Spinal cord (tissue), 10 donors: ENCODE results near the gene TMEM175. TPM values are rescaled to one million over a fixed set of nuclear protein-coding genes. Genes with fewer than 3 reads are reported as not detected.

Experiments
- DNase-seq, 6 donors: peaks; one replicate each; pipeline versions ENCODE4 v3.0.0 to v3.0.0-alpha.2; 2013 to 2015; ENCODE audit warnings: low spot score in 6 of 6, low read depth in 4 of 6
- H3K27ac ChIP-seq: one replicate; pipeline ENCODE4 v1.5.1; 2013; ENCODE audit warnings: low read depth, low read length, control low read depth
- H3K27me3 ChIP-seq: one replicate; pipeline ENCODE4 v1.6.1; 2013; ENCODE audit warnings: low read length; ENCODE audit not compliant: control insufficient read depth, insufficient read depth
- H3K36me3 ChIP-seq: one replicate; pipeline ENCODE4 v1.6.1; 2013; ENCODE audit warnings: low read length; ENCODE audit not compliant: control insufficient read depth, insufficient read depth
- H3K4me1 ChIP-seq: one replicate; pipeline ENCODE4 v1.6.1; 2013; ENCODE audit warnings: low read length; ENCODE audit not compliant: control insufficient read depth, insufficient read depth
- H3K4me3 ChIP-seq: one replicate; pipeline ENCODE4 v1.5.1; 2013; ENCODE audit warnings: low read depth, low read length, control low read depth
- H3K9me3 ChIP-seq: one replicate; pipeline ENCODE4 v1.6.1; 2013; ENCODE audit warnings: low read length; ENCODE audit not compliant: control insufficient read depth, insufficient read depth
- WGBS: methylation state at CpG from one replicate; pipeline ENCODE4 v1.1.5; 2013; ENCODE audit warnings: missing lambda C conversion rate; ENCODE audit not compliant: insufficient coverage; 5-methylcytosine and 5-hydroxymethylcytosine counted together
- polyA plus RNA-seq, 2 donors: library from polyadenylated mRNA; unstranded; fragments of 120-200 nt; gene quantifications; one replicate each; pipeline ENCODE4 v1.2.1, GENCODE V29; 2013; ENCODE audit not compliant: insufficient read length in 2 of 2
- total RNA-seq, 2 donors: library from RNA; depleted of rRNA in 1 of 2; stranded (reverse); fragments of 120-200 nt in 1 of 2; fragments of >200 nt in 1 of 2; gene quantifications; one replicate each; pipeline versions ENCODE4 v1.2.3 to v1.2.4, GENCODE V29; 2013 to 2014
- donor health status: healthy.

TMEM175 gene
- total and polyA plus RNA-seq, 4 donors, result 27.1 to 78.7 (median 51.4) TPM

DNA sequence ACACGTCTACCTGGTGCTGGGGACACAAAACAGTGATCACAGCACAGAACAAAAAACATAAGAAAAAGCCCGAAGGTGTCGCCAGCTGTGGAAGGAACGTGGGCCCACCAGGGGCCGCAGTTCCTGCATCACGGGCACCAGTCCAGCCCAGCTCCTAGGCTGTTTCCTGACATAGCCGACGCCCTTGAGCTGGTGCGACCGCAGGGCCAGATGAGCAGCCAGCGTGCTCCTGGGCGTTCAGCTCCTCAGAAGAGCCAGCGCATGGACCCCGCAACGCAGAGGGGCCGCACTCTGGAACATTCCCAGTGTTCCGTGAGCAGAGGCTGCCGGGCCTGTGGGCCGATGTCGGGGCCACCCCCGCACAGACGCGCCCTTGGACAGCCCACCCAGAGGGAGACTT, 44.2 kb upstream of the TMEM175 start:
- WGBS, result 97% methylated on average over 19 of the region's 23 CpGs
- H3K4me1 ChIP-seq, result no peaks in the 10 kb centered on the region
- H3K27ac ChIP-seq, result no peak overlapping the region
- H3K36me3 ChIP-seq, result peaks cover 98% of the 10 kb centered on the region
- no peaks in the 10 kb centered on the region for H3K9me3 ChIP-seq
- H3K27me3 ChIP-seq, result no peaks in the 10 kb centered on the region
- H3K4me3 ChIP-seq, result no peak overlapping the region
- no peak for DNase-seq

DNA sequence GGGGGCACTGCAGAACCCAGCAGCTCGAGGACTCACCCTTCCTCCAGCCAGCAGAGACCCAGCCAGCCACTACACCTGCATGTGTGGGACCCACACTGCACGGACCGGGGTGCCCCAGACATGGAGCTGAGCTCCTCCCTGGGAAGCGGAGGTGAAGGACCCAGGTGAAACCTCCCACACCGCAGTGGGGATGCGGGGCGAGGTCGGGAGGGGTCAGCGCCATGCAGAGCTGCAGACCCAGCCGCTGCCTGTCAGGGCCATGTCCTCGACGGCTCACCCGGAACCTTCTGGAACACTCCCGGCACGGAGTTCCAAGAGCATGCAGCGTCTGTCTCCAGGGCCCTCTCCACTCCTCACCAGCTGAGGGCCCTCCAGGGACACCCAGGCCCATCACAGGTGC, 42.7 kb upstream of the TMEM175 start:
- Histone ChIP-seq H3K4me1 (no peaks in the 10 kb centered on the region), H3K4me3 (no peak overlapping the region), H3K27me3 (no peaks in the 10 kb centered on the region), H3K9me3 (no peaks in the 10 kb centered on the region), H3K27ac (no peak overlapping the region), H3K36me3 (peaks cover 98% of the 10 kb centered on the region)
- WGBS, result 96% methylated on average over 16 of the region's 16 CpGs
- no peak for DNase-seq

DNA sequence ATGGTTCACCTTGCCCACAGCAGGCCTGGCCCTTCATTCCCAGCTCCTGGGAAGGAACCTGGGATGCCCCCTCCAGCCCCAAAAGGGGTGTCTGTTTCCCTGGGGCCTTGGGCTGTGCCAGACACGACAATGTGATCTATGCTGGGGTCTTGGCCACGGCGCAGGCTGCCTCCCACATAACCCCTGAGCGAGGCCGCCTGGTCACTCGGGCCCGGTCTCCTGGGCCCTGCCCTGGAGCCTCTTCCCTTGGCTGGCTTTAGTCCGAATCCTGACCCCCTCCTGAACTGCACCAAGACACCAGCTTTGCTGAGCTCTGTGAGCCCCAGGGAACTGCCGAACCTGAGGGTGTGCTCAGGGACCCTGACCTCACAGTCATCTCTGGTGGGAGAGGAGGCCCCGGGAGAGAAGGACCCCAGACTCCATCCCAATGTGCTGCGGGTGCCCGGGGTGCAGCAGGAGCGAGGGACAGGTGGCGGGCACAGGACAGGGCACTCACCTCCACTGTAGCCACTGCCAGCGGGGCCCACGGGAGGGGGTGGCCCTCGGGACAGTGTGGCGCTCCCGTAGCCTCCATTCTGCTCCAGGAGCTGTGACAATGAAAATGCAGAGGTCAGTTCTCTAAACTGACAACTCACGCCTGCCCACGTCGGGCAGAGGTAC, 42.1 kb upstream of the TMEM175 start:
- no peaks in the 10 kb centered on the region for H3K9me3 ChIP-seq
- no peak for DNase-seq
- peaks cover 96% of the 10 kb centered on the region for H3K36me3 ChIP-seq
- H3K27ac ChIP-seq, result no peak overlapping the region
- no peak overlapping the region for H3K4me3 ChIP-seq
- 90% methylated on average over 21 of the region's 22 CpGs for whole genome bisulfite sequencing
- H3K4me1 ChIP-seq, result no peaks in the 10 kb centered on the region
- no peaks in the 10 kb centered on the region for H3K27me3 ChIP-seq

DNA sequence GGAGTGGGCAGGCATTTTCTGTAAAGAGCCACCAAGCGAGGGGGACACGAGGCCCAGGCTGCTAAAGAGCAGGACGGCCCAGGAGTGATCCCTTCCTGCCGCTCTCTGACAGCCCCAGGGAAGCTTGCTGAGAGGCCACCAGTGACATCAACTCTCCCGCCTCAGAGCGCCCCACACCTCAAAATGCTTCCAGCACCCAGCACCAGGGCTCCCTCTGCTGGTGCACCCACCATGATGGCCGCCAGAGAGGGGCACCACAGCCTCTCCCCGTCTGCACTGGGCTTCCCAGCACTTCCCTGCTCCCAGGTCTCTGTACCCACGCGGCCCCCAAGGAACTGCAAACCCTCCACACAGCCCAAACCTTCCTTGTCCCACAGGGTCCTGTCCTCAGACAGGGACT, 40.5 kb upstream of the TMEM175 start:
- WGBS, result 68% methylated on average over 9 of the region's 10 CpGs

DNA sequence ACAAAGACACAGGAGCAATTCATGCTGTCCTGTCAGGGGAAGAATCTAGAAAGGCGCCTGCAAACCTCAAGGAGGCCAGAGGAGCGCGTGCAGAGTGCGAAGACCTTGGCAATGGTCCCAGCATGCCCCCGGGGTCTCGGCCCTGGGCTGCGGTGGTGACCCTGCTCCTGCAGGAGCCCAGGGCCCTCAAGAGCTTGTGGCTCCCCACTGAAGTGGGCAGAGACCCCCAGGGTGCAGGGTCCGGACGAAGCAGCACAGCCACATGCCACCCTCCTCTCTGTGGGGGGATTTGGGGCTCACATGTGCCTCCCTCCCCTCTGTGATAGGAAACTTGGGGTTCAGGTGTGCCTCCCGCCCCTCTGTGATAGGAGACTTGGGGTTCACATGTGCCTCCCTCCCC, 39.5 kb upstream of the TMEM175 start:
- Histone ChIP-seq H3K4me3 (no peak overlapping the region), H3K36me3 (peaks cover 96% of the 10 kb centered on the region), H3K4me1 (peaks cover 2% of the 10 kb centered on the region), H3K27ac (no peak overlapping the region), H3K27me3 (no peaks in the 10 kb centered on the region), H3K9me3 (no peaks in the 10 kb centered on the region)
- no peak for DNase-seq
- WGBS, result 96% methylated on average over 7 of the region's 10 CpGs

More for the DNA sequence above, 40.5 kb upstream of the TMEM175 start:
- no peak overlapping the region for H3K4me3 ChIP-seq
- no peaks in the 10 kb centered on the region for H3K4me1 ChIP-seq
- no peak for DNase-seq
- H3K9me3 ChIP-seq, result no peaks in the 10 kb centered on the region
- no peaks in the 10 kb centered on the region for H3K27me3 ChIP-seq
- H3K27ac ChIP-seq, result no peak overlapping the region
- peaks cover 96% of the 10 kb centered on the region for H3K36me3 ChIP-seq

DNA sequence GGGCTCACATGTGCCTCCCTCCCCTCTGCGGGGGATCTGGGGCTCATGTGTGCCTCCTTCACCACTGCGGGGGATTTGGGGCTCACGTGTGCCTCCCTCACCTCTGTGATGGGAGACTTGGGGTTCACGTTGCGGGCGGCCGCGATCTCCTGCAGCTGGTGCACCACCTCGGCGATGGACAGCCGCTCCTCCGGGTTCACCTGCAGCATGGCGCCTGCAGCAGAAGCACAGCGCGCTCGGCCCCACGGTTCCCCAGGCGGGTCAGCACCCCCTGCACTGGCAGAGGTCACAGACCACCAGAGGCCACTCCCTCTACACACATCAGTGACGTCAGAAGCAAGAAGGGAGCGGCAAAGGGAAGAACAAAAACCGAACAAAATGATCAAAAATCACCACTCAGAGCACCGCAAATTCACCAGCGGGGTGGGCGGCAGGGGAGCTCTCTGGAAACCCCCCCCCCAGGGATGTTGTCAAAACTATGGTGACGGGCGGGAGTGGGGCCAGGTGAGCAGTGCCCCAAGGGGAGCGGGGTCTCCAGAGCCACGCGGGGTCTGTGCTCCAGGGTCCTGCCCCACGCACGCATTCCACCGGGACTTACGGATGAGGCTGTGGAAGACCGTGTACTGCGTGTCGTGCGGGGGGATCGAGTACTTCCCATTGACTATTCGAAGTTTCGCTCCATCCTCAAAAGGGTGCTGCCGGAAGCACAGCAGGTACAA, 38.8 kb upstream of the TMEM175 start:
- 94% methylated on average over 34 of the region's 41 CpGs for WGBS
- peaks cover 96% of the 10 kb centered on the region for H3K36me3 ChIP-seq
- H3K9me3 ChIP-seq, result no peaks in the 10 kb centered on the region
- DNase-seq, result no peak
- peaks cover 4% of the 10 kb centered on the region for H3K4me1 ChIP-seq
- no peaks in the 10 kb centered on the region for H3K27me3 ChIP-seq
- H3K4me3 ChIP-seq, result no peak overlapping the region
- no peak overlapping the region for H3K27ac ChIP-seq

DNA sequence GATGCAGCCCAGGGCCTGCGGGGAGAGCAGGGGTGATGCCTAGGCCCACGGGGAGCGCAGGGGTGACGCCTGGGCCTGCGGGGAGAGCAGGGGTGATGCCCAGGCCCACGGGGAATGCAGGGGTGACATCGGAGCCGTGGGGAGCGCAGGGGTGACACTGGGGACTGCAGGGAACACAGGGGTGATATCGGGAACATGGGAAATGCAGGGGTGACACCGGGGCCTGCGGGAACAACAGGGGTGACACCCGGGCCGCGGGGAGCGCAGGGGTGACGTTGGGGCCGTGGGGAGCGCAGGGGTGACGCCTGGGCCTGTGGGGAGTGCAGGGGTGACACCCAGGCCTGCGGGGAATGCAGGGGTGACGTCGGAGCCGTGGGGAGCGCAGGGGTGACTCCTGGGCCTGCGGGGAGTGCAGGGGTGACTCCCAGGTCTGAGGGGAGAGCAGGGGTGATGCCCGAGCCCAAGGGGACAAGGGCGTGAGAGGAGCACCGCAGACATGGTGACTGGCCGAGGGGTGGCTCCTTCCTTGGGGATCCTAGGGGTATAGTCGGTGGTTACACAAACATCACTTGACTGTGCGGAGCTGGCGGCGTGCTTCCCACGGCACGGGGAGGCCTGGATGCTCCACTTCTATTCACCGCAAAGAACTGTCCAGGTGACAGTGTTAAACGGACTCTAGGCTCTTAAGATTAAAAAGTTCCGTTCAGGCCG, 38.1 kb upstream of the TMEM175 start:
- H3K4me1 ChIP-seq, result peaks cover 8% of the 10 kb centered on the region
- no peak for DNase-seq
- 95% methylated on average over 40 of the region's 40 CpGs for WGBS
- peaks cover 96% of the 10 kb centered on the region for H3K36me3 ChIP-seq
- no peak overlapping the region for H3K4me3 ChIP-seq
- no peaks in the 10 kb centered on the region for H3K9me3 ChIP-seq
- H3K27ac ChIP-seq, result no peak overlapping the region
- no peaks in the 10 kb centered on the region for H3K27me3 ChIP-seq

DNA sequence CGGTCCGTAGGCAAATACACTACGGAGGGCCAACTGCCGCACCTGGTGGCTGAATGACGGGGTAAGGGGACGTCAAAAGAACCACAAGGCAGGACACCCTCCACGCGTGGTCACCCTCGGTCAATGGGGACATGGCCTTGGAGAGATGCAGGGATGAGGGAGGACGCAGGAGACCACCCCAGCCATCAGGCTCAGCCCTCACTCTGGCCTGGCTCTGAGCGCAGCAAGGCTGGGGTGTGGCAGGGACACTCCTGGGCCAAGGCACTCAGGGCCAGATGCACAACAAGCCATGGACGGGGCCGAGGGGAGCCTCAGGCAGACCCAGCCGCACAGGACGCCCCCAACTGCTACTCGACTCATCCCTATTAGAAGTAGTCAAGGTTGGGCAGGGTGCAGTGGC, 36.7 kb upstream of the TMEM175 start:
- WGBS, result 99% methylated on average over 15 of the region's 16 CpGs
- Histone ChIP-seq H3K36me3 (peaks cover 96% of the 10 kb centered on the region), H3K4me1 (peaks cover 11% of the 10 kb centered on the region), H3K4me3 (no peak overlapping the region), H3K27me3 (no peaks in the 10 kb centered on the region), H3K27ac (no peak overlapping the region), H3K9me3 (no peaks in the 10 kb centered on the region)
- DNase-seq, result no peak

DNA sequence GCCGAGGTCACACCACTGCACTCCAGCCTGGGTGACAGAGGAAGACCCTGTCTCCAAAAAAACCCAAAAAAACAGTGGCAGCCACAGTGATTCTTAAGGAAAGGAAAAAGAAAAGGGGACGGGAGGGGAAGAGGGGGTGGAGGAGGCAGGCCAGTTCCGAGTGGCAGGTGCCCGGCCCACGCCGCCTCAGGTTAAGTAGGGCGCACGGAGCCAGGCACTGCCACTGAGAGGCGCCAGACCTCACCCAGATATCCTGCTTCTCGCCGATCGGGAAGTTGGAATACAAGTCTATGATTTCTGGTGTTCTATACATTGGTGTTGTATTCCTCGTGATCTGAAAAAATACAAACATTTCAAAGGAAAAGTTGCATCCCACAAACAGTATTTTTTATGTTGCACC, 36.0 kb upstream of the TMEM175 start:
- no peaks in the 10 kb centered on the region for H3K27me3 ChIP-seq
- 95% methylated on average over 8 of the region's 13 CpGs for WGBS
- H3K9me3 ChIP-seq, result no peaks in the 10 kb centered on the region
- no peak overlapping the region for H3K4me3 ChIP-seq
- H3K27ac ChIP-seq, result no peak overlapping the region
- peaks cover 97% of the 10 kb centered on the region for H3K36me3 ChIP-seq
- no peak for DNase-seq
- peaks cover 11% of the 10 kb centered on the region for H3K4me1 ChIP-seq
